Activated effector memory CD4-positive, alpha-beta T cell treated with anti-CD3 and anti-CD28 coated beads, Interleukin-2, amount 50 U/mL, for 16 hours (primary cell): Measurements from ENCODE around the gene CNNM3.
A peak's percentile ranks its signal among the peaks of the same experiment; 100 is the strongest.
"Not testable (repeated sequence)": the region's sequence is repeated elsewhere in the genome, so short reads cannot be mapped to it uniquely, and the experiment has no call there.

ENCODE experiments used
- DNase-seq: peaks from one replicate; pipeline ENCODE4 v3.0.0-alpha.2; 2020

Gene CNNM3

GRCh38 chr2:96799623-96799935 is 16.5 kb upstream of the CNNM3 start:
- no peak for DNase-seq

- DNase-seq = no peak
Measured at GRCh38 chr2:96800061-96801004, 15.7 kb upstream of the CNNM3 start.

DNA sequence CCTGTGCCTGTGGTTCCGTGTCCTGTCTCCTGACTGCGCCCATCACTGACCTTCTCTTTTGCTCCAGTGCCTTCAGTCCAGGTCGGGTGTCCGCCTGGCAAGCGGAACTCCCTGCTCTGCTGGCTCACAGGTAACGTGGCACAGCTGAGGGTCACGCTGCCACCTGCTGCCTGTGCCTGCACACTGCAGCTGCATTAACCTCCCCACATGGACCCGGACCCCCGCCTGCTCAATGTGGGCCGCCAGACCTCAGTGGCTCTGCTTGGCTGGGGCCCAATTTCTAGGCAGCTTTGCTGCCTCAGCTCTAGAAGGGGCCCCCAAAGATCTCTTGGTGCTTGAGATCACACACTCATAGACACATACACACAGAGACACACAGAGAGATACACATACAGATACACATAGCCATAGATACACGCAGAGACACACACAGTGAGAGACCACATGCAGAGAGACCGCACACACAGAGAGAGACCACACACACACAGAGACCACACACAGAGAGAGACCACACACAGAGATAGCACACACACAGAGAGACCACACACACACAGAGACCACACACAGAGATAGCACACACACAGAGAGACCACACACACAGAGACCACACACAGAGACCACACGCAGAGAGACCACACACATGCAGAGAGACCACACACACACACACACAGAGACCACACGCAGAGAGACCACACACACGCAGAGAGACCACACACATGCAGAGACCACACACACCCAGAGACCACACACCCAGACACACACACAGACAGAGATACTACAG is 14.9 kb upstream of the CNNM3 start:
- peak; percentile 89 for DNase-seq

- peak; percentile 81 for DNase-seq
Measured at GRCh38 chr2:96801786-96802595, 14.1 kb upstream of the CNNM3 start.

GRCh38 chr2:96802721-96803120 is 13.3 kb upstream of the CNNM3 start:
- DNase-seq = no peak

DNA sequence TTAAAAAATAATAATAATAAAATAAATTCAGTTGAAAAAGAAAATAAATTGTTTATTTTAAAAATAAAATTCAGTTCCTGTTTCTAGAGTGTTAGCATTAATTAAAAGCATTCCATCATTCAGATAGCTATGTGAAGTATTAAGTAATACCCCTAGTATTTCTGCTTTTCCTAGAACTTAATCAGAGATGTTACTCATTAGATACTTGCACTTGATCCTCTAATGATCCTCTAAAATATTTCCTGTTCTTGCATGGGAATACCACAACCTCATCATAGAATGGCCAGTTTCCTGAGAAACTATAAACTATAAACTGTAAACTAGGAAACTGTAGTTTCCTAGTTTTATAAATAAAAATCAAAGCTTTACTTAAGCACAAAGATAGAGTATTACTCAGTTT is 11.1 kb upstream of the CNNM3 start:
- DNase-seq = no peak

GRCh38 chr2:96805946-96806345 is 10.1 kb upstream of the CNNM3 start:
- not testable (repeated sequence) for DNase-seq

DNA sequence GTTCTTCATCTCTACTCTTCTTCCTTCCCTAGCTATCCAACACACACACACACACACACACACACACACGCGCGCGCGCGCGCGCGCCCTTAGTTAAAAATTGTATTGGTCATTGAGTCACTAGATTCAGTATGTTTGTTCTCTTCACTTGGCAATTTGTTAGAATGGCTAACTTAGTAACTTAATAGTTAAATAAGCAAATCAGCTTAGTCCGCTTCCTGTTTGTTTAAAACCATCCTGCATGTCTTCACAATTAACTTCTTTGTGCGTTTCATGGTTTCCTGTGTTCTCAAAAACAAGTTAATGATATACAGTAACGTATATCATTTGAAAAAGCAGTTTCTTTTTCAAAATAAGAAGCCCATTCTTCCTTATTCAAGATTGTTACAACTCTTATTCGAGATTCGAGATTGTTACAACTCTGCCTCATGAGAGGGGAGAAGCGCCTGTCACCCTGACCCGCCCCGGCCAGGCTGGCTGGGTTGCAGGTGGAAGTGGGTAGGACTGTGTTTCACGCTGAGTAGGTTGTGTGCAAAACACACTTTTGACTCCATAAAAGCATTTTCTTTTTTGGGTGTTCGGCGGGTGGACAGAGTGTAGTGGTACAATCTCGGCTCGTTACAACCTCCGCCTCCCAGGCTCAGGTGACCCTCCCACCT is 9.5 kb upstream of the CNNM3 start:
- peak; percentile 77 for DNase-seq

DNA sequence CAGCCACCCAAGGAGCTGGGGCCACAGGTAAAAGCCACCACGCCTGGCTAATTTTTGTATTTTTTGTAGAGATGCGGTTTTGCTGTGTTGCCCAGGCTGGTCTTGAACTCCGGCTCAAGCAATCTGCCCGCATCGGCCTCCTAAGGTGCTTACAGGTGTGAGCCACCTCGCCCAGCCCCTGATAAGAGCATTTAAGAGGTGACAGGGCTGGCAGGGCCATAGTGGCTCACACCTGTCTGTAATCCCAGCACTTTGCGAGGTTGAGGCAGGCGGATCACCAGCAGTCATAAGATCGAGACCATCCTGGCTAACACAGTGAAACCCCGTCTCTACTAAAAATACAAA is 9.0 kb upstream of the CNNM3 start:
- DNase-seq = no peak

DNA sequence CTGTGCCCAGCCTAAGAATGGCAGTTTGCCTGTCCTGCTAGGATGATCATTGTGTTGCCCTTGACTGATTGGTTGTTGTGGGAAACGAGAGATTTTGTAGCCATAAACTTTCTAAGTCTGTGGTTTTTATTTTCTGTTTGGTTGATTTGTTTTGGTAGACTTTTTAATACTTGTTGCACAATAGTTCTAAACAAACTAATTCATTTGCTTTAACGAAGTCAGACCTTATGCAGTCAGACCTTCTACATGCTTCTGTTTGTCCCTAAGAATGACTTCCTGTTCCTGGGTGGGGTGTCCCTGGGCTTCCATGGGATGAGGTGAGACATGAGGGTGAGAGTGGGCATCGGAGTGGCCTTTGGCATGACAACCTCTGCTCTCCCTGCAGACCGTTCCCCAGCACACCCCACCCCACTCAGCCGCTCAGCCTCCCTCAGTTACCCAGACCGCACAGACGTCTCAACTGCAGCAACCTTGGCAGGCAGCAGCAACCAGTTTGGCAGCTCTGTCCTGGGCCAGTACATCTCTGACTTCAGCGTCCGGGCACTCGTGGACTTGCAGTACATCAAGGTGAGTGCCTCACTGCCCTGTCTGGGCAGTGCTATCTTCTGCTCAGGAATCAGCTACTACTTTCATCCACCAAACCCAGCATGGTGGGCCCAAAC is 7.8 kb upstream of the CNNM3 start:
- no peak for DNase-seq

- DNase-seq = no peak
Measured at GRCh38 chr2:96809216-96809882, 6.7 kb upstream of the CNNM3 start.

- no peak for DNase-seq
Measured at GRCh38 chr2:96809951-96810782, 5.9 kb upstream of the CNNM3 start.

DNA sequence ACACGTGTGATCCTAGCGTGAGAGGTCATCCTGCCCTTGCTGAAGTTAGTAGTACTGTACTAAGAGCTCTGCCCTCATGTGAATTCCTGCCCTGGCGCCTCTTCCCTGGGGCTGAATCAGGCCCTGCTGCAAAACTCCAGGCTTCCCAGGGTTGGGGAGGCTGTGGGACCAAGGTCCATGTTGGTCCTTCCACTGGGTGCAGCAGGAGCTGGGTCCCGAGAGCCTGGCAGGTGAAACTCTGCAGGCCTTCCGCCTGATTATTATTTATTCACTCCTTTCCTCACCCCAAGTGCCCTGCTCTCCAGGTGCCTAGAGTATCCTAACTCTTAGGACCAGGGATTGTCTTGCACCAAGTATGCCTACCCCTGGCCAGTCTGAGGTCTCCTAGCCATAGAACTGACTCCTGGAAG is 5.3 kb upstream of the CNNM3 start:
- no peak for DNase-seq

- no peak for DNase-seq
Measured at GRCh38 chr2:96811917-96812316, 4.2 kb upstream of the CNNM3 start.

GRCh38 chr2:96813656-96814055 is 2.4 kb upstream of the CNNM3 start:
- DNase-seq = no peak

GRCh38 chr2:96815326-96816126 is 542 bp upstream of the CNNM3 start:
- no peak for DNase-seq

DNA sequence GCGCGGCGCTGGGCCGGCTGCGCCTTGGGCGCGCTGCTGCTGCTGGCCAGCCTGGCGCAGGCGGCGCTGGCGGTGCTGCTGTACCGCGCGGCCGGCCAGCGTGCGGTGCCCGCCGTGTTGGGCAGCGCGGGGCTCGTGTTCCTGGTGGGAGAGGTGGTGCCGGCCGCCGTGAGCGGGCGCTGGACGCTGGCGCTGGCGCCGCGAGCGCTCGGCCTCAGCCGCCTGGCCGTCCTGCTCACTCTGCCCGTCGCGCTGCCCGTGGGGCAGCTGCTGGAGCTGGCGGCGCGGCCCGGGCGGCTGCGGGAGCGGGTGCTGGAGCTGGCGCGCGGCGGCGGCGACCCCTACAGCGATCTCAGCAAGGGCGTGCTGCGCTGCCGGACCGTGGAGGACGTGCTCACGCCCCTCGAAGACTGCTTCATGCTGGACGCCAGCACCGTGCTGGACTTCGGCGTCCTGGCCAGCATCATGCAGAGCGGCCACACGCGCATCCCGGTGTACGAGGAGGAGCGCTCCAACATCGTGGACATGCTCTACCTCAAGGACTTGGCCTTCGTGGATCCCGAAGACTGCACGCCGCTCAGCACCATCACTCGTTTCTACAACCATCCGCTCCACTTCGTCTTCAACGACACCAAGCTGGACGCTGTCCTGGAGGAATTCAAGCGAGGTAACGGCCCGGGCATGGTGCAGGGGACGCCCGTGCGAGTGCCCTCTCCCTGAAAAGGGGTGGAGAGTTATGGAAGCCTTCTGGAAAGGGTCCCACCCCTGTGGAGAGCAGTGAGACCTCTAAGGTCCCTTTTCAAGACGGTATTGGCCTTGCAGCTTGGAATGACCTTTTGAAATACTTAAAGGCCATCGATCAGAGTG is 1.0 kb downstream of the CNNM3 start:
- DNase-seq = no peak

GRCh38 chr2:96817882-96818281 is 1.8 kb downstream of the CNNM3 start:
- DNase-seq = no peak
